Measurements from ENCODE around the gene RYR3.
A peak's percentile ranks its signal among the peaks of the same experiment; 100 is the strongest.

The RYR3 gene

GRCh38 chr15:33310481-33311311, at the start of gene RYR3:
TSS of gene RYR3 (plus strand) at chr15:33310967. CDS start at chr15:33311046, 79 bp downstream.
- DNase-seq (ENCODE audit: low read depth) = no peak
- TF ChIP-seq, protein P1, sequence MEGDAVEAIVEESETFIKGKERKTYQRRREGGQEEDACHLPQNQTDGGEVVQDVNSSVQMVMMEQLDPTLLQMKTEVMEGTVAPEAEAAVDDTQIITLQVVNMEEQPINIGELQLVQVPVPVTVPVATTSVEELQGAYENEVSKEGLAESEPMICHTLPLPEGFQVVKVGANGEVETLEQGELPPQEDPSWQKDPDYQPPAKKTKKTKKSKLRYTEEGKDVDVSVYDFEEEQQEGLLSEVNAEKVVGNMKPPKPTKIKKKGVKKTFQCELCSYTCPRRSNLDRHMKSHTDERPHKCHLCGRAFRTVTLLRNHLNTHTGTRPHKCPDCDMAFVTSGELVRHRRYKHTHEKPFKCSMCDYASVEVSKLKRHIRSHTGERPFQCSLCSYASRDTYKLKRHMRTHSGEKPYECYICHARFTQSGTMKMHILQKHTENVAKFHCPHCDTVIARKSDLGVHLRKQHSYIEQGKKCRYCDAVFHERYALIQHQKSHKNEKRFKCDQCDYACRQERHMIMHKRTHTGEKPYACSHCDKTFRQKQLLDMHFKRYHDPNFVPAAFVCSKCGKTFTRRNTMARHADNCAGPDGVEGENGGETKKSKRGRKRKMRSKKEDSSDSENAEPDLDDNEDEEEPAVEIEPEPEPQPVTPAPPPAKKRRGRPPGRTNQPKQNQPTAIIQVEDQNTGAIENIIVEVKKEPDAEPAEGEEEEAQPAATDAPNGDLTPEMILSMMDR (IDR thresholded peaks at IDR 0.05; ENCODE audit: control insufficient read depth, insufficient read depth, low read depth, low read length, missing control alignments) = no peak
- H3K4me3 ChIP-seq (ENCODE audit: control insufficient read depth, low read depth, low read length) = no peak within 1 kb of the TSS

GRCh38 chr15:33262306-33262705, 48.5 kb upstream of the RYR3 start:
- TF ChIP-seq, protein P1 (IDR thresholded peaks at IDR 0.05; ENCODE audit: control insufficient read depth, insufficient read depth, low read depth, low read length, missing control alignments) = no peak
- no peak overlapping the region for H3K4me3 ChIP-seq (ENCODE audit: control insufficient read depth, low read depth, low read length)
- no peak for DNase-seq (ENCODE audit: low read depth)

DNA sequence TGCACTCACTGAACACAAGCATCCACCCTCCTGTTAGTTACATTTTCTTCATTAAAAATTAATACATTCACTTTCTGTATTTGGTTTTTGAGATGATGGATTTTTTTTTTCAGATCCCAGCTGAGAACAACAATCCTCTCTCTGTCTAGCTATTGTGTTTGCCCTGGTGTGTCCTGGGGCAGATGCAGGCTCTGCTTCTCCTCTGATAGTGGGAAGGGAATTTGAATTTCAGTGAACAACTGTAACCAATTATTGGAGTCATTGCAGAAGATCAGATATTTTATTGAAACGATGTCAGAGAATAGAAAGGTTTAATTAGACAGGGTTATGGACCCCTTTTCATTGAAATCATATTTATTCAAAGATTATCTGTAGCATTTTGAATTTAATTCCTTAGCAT, 33.1 kb upstream of the RYR3 start:
- H3K4me3 ChIP-seq (ENCODE audit: control insufficient read depth, low read depth, low read length) = no peak overlapping the region
- no peak for DNase-seq (ENCODE audit: low read depth)
- TF ChIP-seq, protein P1 (IDR thresholded peaks at IDR 0.05; ENCODE audit: control insufficient read depth, insufficient read depth, low read depth, low read length, missing control alignments) = no peak

- no peak overlapping the region for H3K4me3 ChIP-seq (ENCODE audit: control insufficient read depth, low read depth, low read length)
- peak; percentile 75 for DNase-seq (ENCODE audit: low read depth)
Observed at GRCh38 chr15:33278816-33279612, 31.8 kb upstream of the RYR3 start.

DNA sequence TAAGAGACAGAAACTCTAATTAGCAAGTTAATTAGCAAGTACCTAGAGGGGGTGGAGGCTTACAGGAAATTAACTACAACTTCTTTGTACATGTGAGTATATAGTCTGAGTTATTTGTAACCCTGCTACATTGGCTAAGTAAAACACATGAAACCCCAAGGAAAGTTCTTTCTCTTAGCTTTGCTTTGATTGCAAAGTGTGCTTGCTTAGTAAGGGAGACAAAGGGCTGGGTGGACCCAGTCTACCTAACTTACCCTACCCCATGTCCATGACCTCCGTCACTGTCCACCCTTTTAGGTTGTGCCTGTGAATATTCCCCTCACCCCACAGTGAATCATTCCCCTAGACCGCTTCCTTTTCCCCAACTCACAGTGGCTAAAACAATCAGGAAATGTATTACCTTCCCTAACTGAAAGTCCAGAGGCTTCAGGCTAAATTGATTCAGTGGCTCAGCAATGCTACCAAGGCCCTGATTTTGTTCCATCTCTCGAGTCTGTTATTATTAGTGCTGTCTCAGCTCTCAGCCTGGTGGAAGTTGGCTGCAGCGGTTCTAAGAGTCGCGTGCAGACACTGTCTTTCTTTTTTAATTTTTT, 31.1 kb upstream of the RYR3 start:
- H3K4me3 ChIP-seq (ENCODE audit: control insufficient read depth, low read depth, low read length) = no peak overlapping the region
- no peak for DNase-seq (ENCODE audit: low read depth)
- TF ChIP-seq, protein P1 (IDR thresholded peaks at IDR 0.05; ENCODE audit: control insufficient read depth, insufficient read depth, low read depth, low read length, missing control alignments) = no peak

More at GRCh38 chr15:33278816-33279612, 31.8 kb upstream of the RYR3 start:
- TF ChIP-seq, protein P1 (IDR thresholded peaks at IDR 0.05; ENCODE audit: control insufficient read depth, insufficient read depth, low read depth, low read length, missing control alignments) = peak; percentile 39

DNA sequence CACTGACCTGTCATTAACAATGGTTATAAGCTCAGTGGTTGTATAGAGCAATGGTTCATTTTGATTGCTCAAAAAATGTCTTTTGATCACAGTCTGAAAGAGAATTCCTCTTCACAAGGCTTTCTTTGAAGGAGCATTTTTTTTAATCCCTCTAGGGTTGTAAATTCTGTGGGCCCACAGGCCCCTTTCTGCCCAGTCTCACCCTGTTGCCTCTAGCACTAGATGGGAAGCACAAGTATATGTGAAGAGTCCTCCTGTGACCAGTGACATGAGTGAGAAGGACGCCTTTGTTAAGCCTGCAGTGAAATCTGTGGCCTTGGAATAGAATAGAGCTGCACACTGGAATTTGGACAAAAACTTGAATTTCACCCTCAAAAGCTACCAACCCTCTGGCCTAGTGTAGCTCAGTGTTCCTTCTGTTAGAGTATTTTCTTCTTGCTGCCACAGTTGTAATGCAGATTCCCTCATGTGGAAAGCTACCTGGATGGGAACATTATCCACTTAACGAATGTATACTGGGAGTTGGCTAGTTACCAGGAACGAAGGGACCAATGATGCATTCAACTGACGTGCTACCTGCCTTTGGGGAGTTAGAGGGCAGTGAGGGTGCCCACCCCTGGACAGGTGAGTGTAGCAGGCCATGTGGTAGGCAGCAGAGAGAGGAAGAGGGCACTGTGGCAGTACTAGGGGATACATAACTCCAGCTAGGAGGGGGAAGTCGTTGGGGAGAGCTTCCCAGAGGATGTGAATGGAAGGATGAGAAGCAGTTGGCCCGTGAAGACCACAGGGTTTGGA, 28.3 kb upstream of the RYR3 start:
- no peak overlapping the region for H3K4me3 ChIP-seq (ENCODE audit: control insufficient read depth, low read depth, low read length)
- TF ChIP-seq, protein P1 (IDR thresholded peaks at IDR 0.05; ENCODE audit: control insufficient read depth, insufficient read depth, low read depth, low read length, missing control alignments) = no peak
- no peak for DNase-seq (ENCODE audit: low read depth)

All from AG09309 (cell line).